Skeletal muscle tissue (tissue), 4 donors: ENCODE data around the gene GLYR1. TPM values are rescaled to one million over a fixed set of nuclear protein-coding genes. Genes with fewer than 3 reads are reported as not detected.

Experiments used
- H3K27ac ChIP-seq: one replicate; pipeline ENCODE4 v1.7.0; 2013; ENCODE audit warnings: mild to moderate bottlenecking, low read depth, low read length, inconsistent platforms
- H3K27me3 ChIP-seq, 3 donors: one replicate each; pipeline ENCODE4 v1.7.0; 2013; ENCODE audit warnings: low read length in 3 of 3; ENCODE audit not compliant: control insufficient read depth in 3 of 3, insufficient read depth in 3 of 3
- H3K36me3 ChIP-seq, 3 donors: one replicate each; pipeline ENCODE4 v1.7.0; 2013; ENCODE audit warnings: low read length in 3 of 3; ENCODE audit not compliant: control insufficient read depth in 3 of 3, insufficient read depth in 3 of 3
- H3K4me1 ChIP-seq, 3 donors: one replicate each; pipeline ENCODE4 v1.7.0; 2013; ENCODE audit warnings: low read length in 3 of 3, mild to moderate bottlenecking in 3 of 3; ENCODE audit not compliant: control insufficient read depth in 3 of 3, insufficient read depth in 3 of 3
- H3K4me3 ChIP-seq, 3 donors: one replicate each; pipeline ENCODE4 v1.7.0; 2013; ENCODE audit warnings: low read length in 3 of 3
- H3K9ac ChIP-seq, 3 donors: one replicate each; pipeline ENCODE4 v1.7.0; 2013; ENCODE audit warnings: low read length in 3 of 3, mild to moderate bottlenecking in 3 of 3, moderate library complexity in 2 of 3, low read depth in 1 of 3
- H3K9me3 ChIP-seq, 3 donors: one replicate each; pipeline ENCODE4 v1.7.0; 2013; ENCODE audit warnings: low read length in 3 of 3; ENCODE audit not compliant: control insufficient read depth in 3 of 3
- total RNA-seq: library from RNA; depleted of rRNA; stranded (reverse); fragments of >200 nt; gene quantifications from one replicate; pipeline ENCODE4 v1.2.3, GENCODE V29; 2014
- donor health status: Osteomylitis.

Gene GLYR1
- total RNA-seq, 1 donor from 2014 or later, result 25.1 TPM

GRCh38 chr16:4795828-4796572 is 51.1 kb downstream of the GLYR1 start:
- H3K36me3 ChIP-seq, result peaks cover 20 to 26% (median 21%) of the 10 kb centered on the region in 3 donors
- no peak overlapping the region for H3K4me3 ChIP-seq
- no peak overlapping the region for H3K27ac ChIP-seq
- H3K4me1 ChIP-seq, result peaks cover 2 to 6% (median 3%) of the 10 kb centered on the region in 3 donors
- H3K9ac ChIP-seq, result no peak overlapping the region
- no peaks in the 10 kb centered on the region for H3K27me3 ChIP-seq
- H3K9me3 ChIP-seq, result no peaks in the 10 kb centered on the region

DNA sequence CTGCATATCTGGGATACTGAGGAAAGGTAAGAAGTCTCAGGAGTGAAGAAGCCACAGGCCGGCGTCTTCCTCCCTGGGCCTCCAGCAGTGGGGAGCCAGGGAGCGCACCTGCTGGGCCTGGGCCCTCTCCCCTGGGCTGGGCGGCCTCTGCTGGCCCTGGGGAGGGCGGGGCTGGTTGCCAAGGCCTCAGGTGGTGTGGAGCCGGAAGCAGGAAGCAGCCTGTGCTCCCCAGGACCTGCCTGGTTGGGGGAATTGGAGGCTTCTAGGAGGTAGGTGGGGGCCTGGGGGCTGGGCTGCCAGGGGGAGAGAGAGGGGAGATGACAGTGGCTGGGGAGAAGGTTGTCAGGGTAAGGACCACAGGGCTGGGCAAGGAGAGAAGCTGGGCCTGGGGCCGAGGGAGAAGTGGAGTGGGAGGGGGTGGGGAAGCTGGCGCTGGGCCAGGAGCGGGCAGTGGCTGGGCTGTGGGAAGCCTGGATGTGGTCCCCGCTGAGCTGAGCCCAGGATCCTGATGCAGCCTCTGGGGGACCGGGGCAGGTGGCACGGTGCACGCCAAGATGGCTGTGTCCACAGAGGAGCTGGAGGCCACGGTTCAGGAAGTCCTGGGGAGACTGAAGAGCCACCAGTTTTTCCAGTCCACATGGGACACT is 51.8 kb downstream of the GLYR1 start, which contains the start of gene SMIM22:
SMIM22 (plus strand) TSS at position 189 of the 647 bp plus-strand sequence; CDS start at position 555, 366 bp downstream.
- Histone ChIP-seq H3K27me3 (no peaks in the 10 kb centered on the region), H3K4me1 (peaks cover 0 to 1% (median 0%) of the 10 kb centered on the region in 3 donors), H3K4me3 (no peak within 1 kb of the TSS), H3K27ac (no peak within 1 kb of the TSS), H3K9ac (no peak within 1 kb of the TSS), H3K36me3 (peaks cover 20 to 26% (median 21%) of the 10 kb centered on the region in 3 donors), H3K9me3 (no peaks in the 10 kb centered on the region)

GRCh38 chr16:4792951-4793513 is 54.1 kb downstream of the GLYR1 start:
- Histone ChIP-seq H3K27ac (no peak overlapping the region), H3K9me3 (no peaks in the 10 kb centered on the region), H3K4me1 (no peaks in the 10 kb centered on the region), H3K36me3 (peaks cover 5 to 10% (median 8%) of the 10 kb centered on the region in 3 donors), H3K9ac (no peak overlapping the region), H3K27me3 (no peaks in the 10 kb centered on the region), H3K4me3 (no peak overlapping the region)

GRCh38 chr16:4790871-4791270 is 56.2 kb downstream of the GLYR1 start:
- no peaks in the 10 kb centered on the region for H3K36me3 ChIP-seq
- H3K9me3 ChIP-seq, result no peaks in the 10 kb centered on the region
- H3K4me1 ChIP-seq, result no peaks in the 10 kb centered on the region
- no peak overlapping the region for H3K9ac ChIP-seq
- H3K4me3 ChIP-seq, result no peak overlapping the region
- H3K27me3 ChIP-seq, result no peaks in the 10 kb centered on the region
- H3K27ac ChIP-seq, result no peak overlapping the region

GRCh38 chr16:4790261-4790660 is 56.8 kb downstream of the GLYR1 start:
- Histone ChIP-seq H3K36me3 (no peaks in the 10 kb centered on the region), H3K27ac (no peak overlapping the region), H3K9ac (no peak overlapping the region), H3K4me1 (no peaks in the 10 kb centered on the region), H3K9me3 (no peaks in the 10 kb centered on the region), H3K27me3 (no peaks in the 10 kb centered on the region), H3K4me3 (no peak overlapping the region)

GRCh38 chr16:4788910-4789309 is 58.2 kb downstream of the GLYR1 start:
- H3K9ac ChIP-seq, result no peak overlapping the region
- H3K27me3 ChIP-seq, result no peaks in the 10 kb centered on the region
- no peaks in the 10 kb centered on the region for H3K4me1 ChIP-seq
- H3K36me3 ChIP-seq, result no peaks in the 10 kb centered on the region
- H3K4me3 ChIP-seq, result no peak overlapping the region
- no peaks in the 10 kb centered on the region for H3K9me3 ChIP-seq
- H3K27ac ChIP-seq, result no peak overlapping the region

GRCh38 chr16:4788489-4788889 is 58.6 kb downstream of the GLYR1 start:
- Histone ChIP-seq H3K27ac (no peak overlapping the region), H3K36me3 (no peaks in the 10 kb centered on the region), H3K27me3 (no peaks in the 10 kb centered on the region), H3K9me3 (no peaks in the 10 kb centered on the region), H3K4me1 (no peaks in the 10 kb centered on the region), H3K9ac (no peak overlapping the region), H3K4me3 (no peak overlapping the region)

DNA sequence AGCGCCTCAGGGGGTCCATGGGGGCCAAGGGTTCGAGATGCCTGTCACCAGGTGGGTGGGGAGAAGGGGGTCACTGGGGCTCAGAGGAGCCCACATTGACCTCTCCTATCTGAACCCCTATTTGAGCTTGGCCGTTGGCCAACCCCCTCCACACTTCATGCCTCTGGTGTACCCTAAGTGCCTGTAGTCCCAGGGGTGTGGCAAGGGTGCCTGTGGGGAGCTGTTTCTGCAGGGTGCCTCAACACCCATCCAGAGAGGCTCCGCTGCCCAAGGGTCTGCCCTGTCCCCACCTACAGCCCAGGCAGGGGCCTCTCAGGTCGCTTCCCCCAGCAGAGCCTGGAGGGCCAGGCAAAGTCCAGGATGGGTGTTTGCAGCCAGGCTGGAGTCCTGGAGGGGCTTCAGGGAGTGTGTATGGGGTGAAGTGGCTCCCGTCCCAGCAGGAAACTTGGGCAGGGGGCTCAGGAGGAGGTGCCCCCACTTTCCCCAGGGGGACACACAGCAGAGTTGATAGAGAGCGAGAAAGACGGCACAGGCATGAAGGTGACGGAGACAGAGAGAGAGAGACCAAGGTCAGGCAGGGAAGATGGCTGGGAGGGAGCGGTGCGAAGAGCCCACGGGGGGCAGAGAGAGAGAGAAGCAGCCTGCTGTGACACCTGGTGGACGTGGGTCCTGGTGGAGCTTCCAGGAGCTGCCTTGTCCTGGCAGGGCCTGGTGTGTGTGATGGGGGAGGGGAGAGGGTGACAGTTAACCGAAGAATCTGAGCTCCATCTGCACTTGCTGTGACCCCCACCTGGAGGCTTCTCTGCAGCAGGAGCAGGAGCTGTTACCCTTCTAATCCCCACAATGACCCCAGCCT is 59.2 kb downstream of the GLYR1 start, which contains the start of gene SEPTIN12:
SEPTIN12 (minus strand) TSS at position 719 of the 856 bp plus-strand sequence; CDS start at position 19, 700 bp downstream.
- Histone ChIP-seq H3K9ac (no peak within 1 kb of the TSS), H3K27me3 (no peaks in the 10 kb centered on the region), H3K4me1 (no peaks in the 10 kb centered on the region), H3K4me3 (no peak within 1 kb of the TSS), H3K27ac (no peak within 1 kb of the TSS), H3K9me3 (no peaks in the 10 kb centered on the region), H3K36me3 (no peaks in the 10 kb centered on the region)

DNA sequence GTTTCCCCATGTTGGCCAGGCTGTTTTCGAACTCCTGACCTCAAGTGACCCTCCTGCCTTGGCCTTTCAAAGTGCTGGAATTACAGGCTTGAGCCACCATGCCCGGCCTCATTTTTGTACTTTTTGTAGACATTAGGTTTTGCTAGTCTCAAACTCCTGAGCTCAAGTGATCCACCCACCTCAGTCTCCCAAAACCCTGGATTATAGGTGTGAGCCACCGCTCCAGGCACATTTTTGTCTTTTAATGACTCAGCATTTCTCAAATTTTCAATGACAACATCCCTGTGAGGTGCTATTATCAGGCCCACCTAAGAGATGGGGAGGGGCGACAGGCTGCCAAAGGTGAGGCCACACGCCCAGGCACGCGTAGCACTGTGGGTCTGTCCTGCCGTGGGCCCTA is 60.0 kb downstream of the GLYR1 start:
- no peak overlapping the region for H3K9ac ChIP-seq
- no peaks in the 10 kb centered on the region for H3K4me1 ChIP-seq
- H3K36me3 ChIP-seq, result no peaks in the 10 kb centered on the region
- H3K9me3 ChIP-seq, result no peaks in the 10 kb centered on the region
- H3K4me3 ChIP-seq, result no peak overlapping the region
- H3K27me3 ChIP-seq, result no peaks in the 10 kb centered on the region
- H3K27ac ChIP-seq, result no peak overlapping the region
